Measurements from ENCODE around the gene CHAF1B. TPM values are rescaled to one million over a fixed set of nuclear protein-coding genes. Genes with fewer than 3 reads are reported as not detected.

Gene CHAF1B
- total and polyA plus RNA-seq, 8 donors = 1.5 to 4.6 (median 3.1) TPM

DNA sequence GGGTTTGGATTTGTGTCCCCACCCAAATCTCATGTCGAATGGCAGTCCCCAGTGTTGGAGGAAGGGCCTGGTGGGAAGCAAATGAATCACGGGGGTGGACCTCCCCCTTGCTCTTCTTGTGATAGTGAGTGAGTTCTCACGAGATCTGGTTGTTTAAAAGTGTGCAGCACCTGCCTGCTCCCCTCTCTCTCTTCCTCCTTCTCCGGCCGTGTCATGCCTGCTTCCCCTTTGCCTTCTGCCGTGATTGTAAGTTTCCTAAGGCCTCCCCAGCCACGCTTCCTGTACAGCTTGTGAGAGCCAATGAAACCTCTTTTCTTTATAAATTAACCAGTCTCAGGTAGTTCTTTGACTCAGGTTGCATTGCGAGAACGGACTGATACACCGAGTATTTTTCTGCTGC lies 78.8 kb downstream of the CHAF1B start:
- no peak overlapping the region for H3K4me3 ChIP-seq
- intact Hi-C loops (cut with DNase I) = no loop called here
- TF ChIP-seq, protein P1, sequence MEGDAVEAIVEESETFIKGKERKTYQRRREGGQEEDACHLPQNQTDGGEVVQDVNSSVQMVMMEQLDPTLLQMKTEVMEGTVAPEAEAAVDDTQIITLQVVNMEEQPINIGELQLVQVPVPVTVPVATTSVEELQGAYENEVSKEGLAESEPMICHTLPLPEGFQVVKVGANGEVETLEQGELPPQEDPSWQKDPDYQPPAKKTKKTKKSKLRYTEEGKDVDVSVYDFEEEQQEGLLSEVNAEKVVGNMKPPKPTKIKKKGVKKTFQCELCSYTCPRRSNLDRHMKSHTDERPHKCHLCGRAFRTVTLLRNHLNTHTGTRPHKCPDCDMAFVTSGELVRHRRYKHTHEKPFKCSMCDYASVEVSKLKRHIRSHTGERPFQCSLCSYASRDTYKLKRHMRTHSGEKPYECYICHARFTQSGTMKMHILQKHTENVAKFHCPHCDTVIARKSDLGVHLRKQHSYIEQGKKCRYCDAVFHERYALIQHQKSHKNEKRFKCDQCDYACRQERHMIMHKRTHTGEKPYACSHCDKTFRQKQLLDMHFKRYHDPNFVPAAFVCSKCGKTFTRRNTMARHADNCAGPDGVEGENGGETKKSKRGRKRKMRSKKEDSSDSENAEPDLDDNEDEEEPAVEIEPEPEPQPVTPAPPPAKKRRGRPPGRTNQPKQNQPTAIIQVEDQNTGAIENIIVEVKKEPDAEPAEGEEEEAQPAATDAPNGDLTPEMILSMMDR (IDR thresholded peaks at IDR 0.05) = no peak
- WGBS, 2 donors = 53 to 60% methylated on average over 10 of the region's 10 CpGs
- no peaks in the 10 kb centered on the region for H3K27me3 ChIP-seq
- H3K4me1 ChIP-seq = no peaks in the 10 kb centered on the region
- no peak for FAIRE-seq
- H3K9me3 ChIP-seq = no peaks in the 10 kb centered on the region
- no peak overlapping the region for H3K27ac ChIP-seq
- no peak for ATAC-seq
- H3K36me3 ChIP-seq = no peaks in the 10 kb centered on the region
- no peak for DNase-seq

DNA sequence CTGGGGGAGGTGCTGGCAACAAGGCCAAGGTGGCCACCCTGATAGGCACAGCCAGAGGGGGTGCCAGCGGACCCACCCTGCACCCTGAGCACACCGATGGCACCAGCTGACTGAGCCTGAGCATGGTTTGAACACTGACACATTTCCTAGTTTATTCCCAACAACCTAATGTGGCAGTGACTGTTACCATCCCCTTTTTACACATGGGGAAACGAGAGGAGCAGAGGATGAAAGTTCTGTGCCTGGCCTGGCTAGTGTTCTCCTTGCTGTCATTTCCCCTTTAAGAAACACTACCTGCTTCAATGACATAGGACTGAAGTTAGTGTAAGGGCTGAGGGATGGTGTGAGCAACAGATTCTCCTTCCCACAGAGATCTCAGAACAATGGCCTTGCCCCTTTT lies 79.4 kb downstream of the CHAF1B start:
- WGBS, 2 donors = 79 to 83% methylated on average over 3 of the region's 3 CpGs
- Histone ChIP-seq H3K4me1 (no peaks in the 10 kb centered on the region), H3K36me3 (no peaks in the 10 kb centered on the region), H3K27ac (no peak overlapping the region), H3K4me3 (no peak overlapping the region), H3K9me3 (no peaks in the 10 kb centered on the region), H3K27me3 (no peaks in the 10 kb centered on the region)
- TF ChIP-seq, protein P1 (IDR thresholded peaks at IDR 0.05) = no peak
- intact Hi-C loops (cut with DNase I) = no loop called here
- no peak for DNase-seq
- no peak for FAIRE-seq
- no peak for ATAC-seq

DNA sequence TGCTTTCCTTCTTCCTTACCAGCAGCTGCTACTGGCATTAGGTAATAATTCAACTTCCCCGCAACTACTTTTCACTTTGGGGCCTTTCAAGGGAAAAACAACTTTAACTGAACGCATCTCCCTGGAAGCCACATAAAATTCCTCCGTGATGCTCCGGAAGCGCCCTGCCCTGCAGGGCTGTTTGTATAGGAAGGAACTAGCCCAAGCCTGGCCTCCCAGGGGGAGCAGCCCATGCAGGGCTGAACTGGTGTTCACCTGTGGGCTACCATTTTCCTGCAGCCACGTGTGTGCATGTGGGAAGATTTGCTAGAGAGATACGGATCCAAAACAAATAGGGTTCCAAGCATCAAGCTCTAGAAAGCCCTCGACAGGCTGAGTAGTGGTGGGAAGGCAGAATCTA lies 80.3 kb downstream of the CHAF1B start:
- Histone ChIP-seq H3K36me3 (no peaks in the 10 kb centered on the region), H3K27ac (no peak overlapping the region), H3K9me3 (no peaks in the 10 kb centered on the region), H3K4me1 (no peaks in the 10 kb centered on the region), H3K27me3 (no peaks in the 10 kb centered on the region), H3K4me3 (no peak overlapping the region)
- ATAC-seq (no peak), DNase-seq (no peak), FAIRE-seq (no peak)
- intact Hi-C loops (cut with DNase I) = no loop called here
- TF ChIP-seq, protein P1 (IDR thresholded peaks at IDR 0.05) = no peak
- WGBS, 2 donors = 68 to 71% methylated on average over 8 of the region's 8 CpGs

DNA sequence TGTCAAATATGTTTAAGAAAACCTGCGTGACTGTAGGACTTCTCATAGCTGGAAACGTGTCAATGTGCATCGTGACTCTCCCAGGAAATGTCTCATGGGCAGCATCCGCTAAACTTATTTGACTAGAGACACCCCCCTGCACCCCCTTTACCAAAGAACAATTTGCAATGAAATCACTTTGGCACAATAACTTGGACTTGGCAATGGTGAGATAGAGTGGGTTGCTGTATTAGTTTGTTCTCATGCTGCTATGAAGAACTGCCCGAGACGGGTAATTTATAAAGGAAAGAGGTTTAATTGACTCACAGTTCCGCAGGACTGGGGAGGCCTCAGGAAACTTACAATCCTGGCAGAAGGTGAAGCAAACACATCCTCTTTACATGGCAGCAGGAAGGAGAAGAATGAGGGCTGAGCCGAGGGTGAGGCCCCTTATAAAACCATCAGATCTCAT lies 80.9 kb downstream of the CHAF1B start:
- DNase-seq (no peak), ATAC-seq (no peak), FAIRE-seq (no peak)
- Histone ChIP-seq H3K27me3 (no peaks in the 10 kb centered on the region), H3K4me3 (no peak overlapping the region), H3K9me3 (no peaks in the 10 kb centered on the region), H3K36me3 (no peaks in the 10 kb centered on the region), H3K27ac (no peak overlapping the region), H3K4me1 (no peaks in the 10 kb centered on the region)
- TF ChIP-seq, protein P1 (IDR thresholded peaks at IDR 0.05) = no peak
- intact Hi-C loops (cut with DNase I) = no loop called here
- WGBS, 2 donors = 82 to 91% methylated on average over 8 of the region's 8 CpGs

Other genes with a start within 250 kb of the CHAF1B start
- 10 to 100 TPM in 2 of 6 donors, 1 to 10 TPM in 4; 5.1 to 15.4 (median 7.2) TPM for gene DOP1B, start 228.6 kb upstream of the CHAF1B start, total RNA-seq
- gene DOP1B, start 228.6 kb upstream of the CHAF1B start, polyA plus RNA-seq = 1 to 10 TPM; 3.1 to 4.5 TPM
- gene MORC3, start 65.2 kb upstream of the CHAF1B start, total RNA-seq = 10 to 100 TPM in 5 of 6 donors, 1 to 10 TPM in 1; 8.4 to 19.8 (median 10.9) TPM
- gene MORC3, start 65.2 kb upstream of the CHAF1B start, polyA plus RNA-seq = 10 to 100 TPM in 1 of 2 donors, 1 to 10 TPM in 1; 8.1 to 10.2 TPM
- 1 to 10 TPM in 2 of 6 donors, under 1 TPM in 4; 0.38 to 1.8 (median 0.57) TPM for gene CLDN14, start 94.7 kb downstream of the CHAF1B start, total RNA-seq
- 1 to 10 TPM; 1.9 to 3.3 TPM for gene CLDN14, start 94.7 kb downstream of the CHAF1B start, polyA plus RNA-seq